SK-N-SH (cell line): ENCODE data around the gene OCA2. TPM values are rescaled to one million over a fixed set of nuclear protein-coding genes. Genes with fewer than 3 reads are reported as not detected.

ENCODE experiments used
- CTCF ChIA-PET: fragments of 300-600, 350-600 bp; formaldehyde crosslinking; extraction: SDS; loops from one replicate; lab custom pipeline; 2021; lab: Yijun Ruan, JAX
- POLR2A ChIA-PET: fragments of 350-600 bp; sonication (Branson Sonifier 250); formaldehyde crosslinking; extraction: SDS; loops from one replicate; lab custom pipeline; 2020; ENCODE audit warnings: antibody characterized with exemption, inconsistent platforms; lab: Yijun Ruan, JAX
- DNase-seq: peaks from one replicate; pipeline ENCODE4 v3.0.0; 2012
- H2AFZ ChIP-seq: fragments of 200-600 bp; sonication (generic); 2 replicates; pipeline ENCODE4 v1.8.1; 2016; ENCODE audit warnings: antibody characterized with exemption, mild to moderate bottlenecking, low read depth
- H3F3A ChIP-seq: fragments of 200-600 bp; sonication (generic); replicated peaks from 2 replicates; pipeline ENCODE3; 2016; ENCODE audit warnings: antibody characterized with exemption, mild to moderate bottlenecking; ENCODE audit not compliant: insufficient read depth
- H3K27ac ChIP-seq, 2 experiments: fragments of 200-500 bp in 1 of 2; fragments of 200-600 bp in 1 of 2; sonication (Bioruptor generic) in 1 of 2; sonication (generic), shearing (Covaris generic) in 1 of 2; 2 replicates each; pipeline versions ENCODE4 v1.5.1 to v1.6.1; 2014 to 2016; ENCODE audit warnings: low read depth in 2 of 2, inconsistent platforms in 1 of 2, low read length in 1 of 2, mild to moderate bottlenecking in 1 of 2, mixed read lengths in 1 of 2
- H3K27me3 ChIP-seq: fragments of 200-600 bp; sonication (generic), shearing (Covaris generic); 2 replicates; pipeline ENCODE4 v1.6.1; 2016; ENCODE audit warnings: mixed run types; ENCODE audit not compliant: insufficient read depth
- H3K36me3 ChIP-seq, 2 experiments: fragments of 200-500 bp in 1 of 2; fragments of 200-600 bp in 1 of 2; sonication (Bioruptor generic) in 1 of 2; sonication (generic) in 1 of 2; replicated peaks in 1 of 2; 2 replicates each; pipeline versions ENCODE3 to v1.5.1; 2014 to 2016; ENCODE audit warnings: low read length in 1 of 2, mild to moderate bottlenecking in 1 of 2; ENCODE audit not compliant: insufficient read depth in 2 of 2, control insufficient read depth in 1 of 2
- H3K4me1 ChIP-seq, 2 experiments: fragments of 200-500 bp in 1 of 2; fragments of 200-600 bp in 1 of 2; sonication (Bioruptor generic) in 1 of 2; sonication (generic), shearing (Covaris generic) in 1 of 2; 2 replicates each; pipeline versions ENCODE4 v1.5.1 to v1.6.1; 2014 to 2016; ENCODE audit warnings: low read depth in 1 of 2, low read length in 1 of 2, mixed run types in 1 of 2; ENCODE audit not compliant: insufficient read depth in 2 of 2, control insufficient read depth in 1 of 2
- H3K4me2 ChIP-seq: fragments of 200-600 bp; sonication (generic), shearing (Covaris generic); 2 replicates; pipeline ENCODE4 v1.6.1; 2017; ENCODE audit warnings: mixed run types
- H3K4me3 ChIP-seq, 2 experiments: fragments of 200-500 bp in 1 of 2; fragments of 200-600 bp in 1 of 2; sonication (Bioruptor generic) in 1 of 2; sonication (generic), shearing (Covaris generic) in 1 of 2; 2 replicates each; pipeline versions ENCODE4 v1.5.1 to v1.8.1; 2014 to 2016; ENCODE audit warnings: low read depth in 2 of 2, inconsistent platforms in 1 of 2, low read length in 1 of 2, mild to moderate bottlenecking in 1 of 2, mixed read lengths in 1 of 2, moderate library complexity in 1 of 2
- H3K79me2 ChIP-seq: fragments of 200-600 bp; sonication (generic); 2 replicates; pipeline ENCODE4 v1.8.1; 2017; ENCODE audit warnings: mild to moderate bottlenecking; ENCODE audit not compliant: insufficient read depth
- H3K9ac ChIP-seq: fragments of 200-600 bp; sonication (generic); 2 replicates; pipeline ENCODE4 v1.6.1; 2017; ENCODE audit warnings: mixed run types
- H3K9me2 ChIP-seq: fragments of 200-600 bp; sonication (generic); 2 replicates; pipeline ENCODE4 v1.6.1; 2017; ENCODE audit warnings: mixed run types
- H3K9me3 ChIP-seq: fragments of 200-600 bp; sonication (generic); 2 replicates; pipeline ENCODE4 v1.6.1; 2017; ENCODE audit warnings: mixed run types, mild to moderate bottlenecking, moderate library complexity
- H4K20me1 ChIP-seq: fragments of 200-600 bp; sonication (generic); 2 replicates; pipeline ENCODE4 v1.6.1; 2017; ENCODE audit warnings: mild to moderate bottlenecking, mixed run types; ENCODE audit not compliant: insufficient read depth
- CHD2 ChIP-seq: fragments of 150-350 bp; IDR thresholded peaks from 2 replicates; pipeline ENCODE4 v1.6.1; 2018; ENCODE audit warnings: low read length; ENCODE audit not compliant: partially characterized antibody
- ELF1 ChIP-seq: IDR thresholded peaks from 2 replicates; pipeline ENCODE4 v1.4.0; 2012
- EP300 ChIP-seq, 2 experiments: IDR thresholded peaks; 2 replicates each; pipeline versions ENCODE4 v1.4.0 to v1.6.1; 2012; ENCODE audit warnings: borderline replicate concordance in 1 of 2, low read depth in 1 of 2, low read length in 1 of 2
- FOSL2 ChIP-seq: IDR thresholded peaks from 2 replicates; pipeline ENCODE4 v1.4.0; 2012; ENCODE audit warnings: low read depth, mild to moderate bottlenecking, moderate library complexity, borderline replicate concordance
- FOXJ3 ChIP-seq: sonication (generic); formaldehyde crosslinking; IDR thresholded peaks from 2 replicates; pipeline ENCODE4 v1.5.1; 2020; ENCODE audit warnings: mild to moderate bottlenecking, missing genetic modification reagents
- FOXM1 ChIP-seq: IDR thresholded peaks from 2 replicates; pipeline ENCODE4 v1.4.0; 2012; ENCODE audit warnings: low read depth, mild to moderate bottlenecking
- GABPA ChIP-seq: IDR thresholded peaks from 2 replicates; pipeline ENCODE4 v1.4.0; 2012; ENCODE audit warnings: low read depth, mild to moderate bottlenecking
- JUND ChIP-seq: IDR thresholded peaks from 2 replicates; pipeline ENCODE4 v1.4.0; 2012
- MEF2A ChIP-seq: IDR thresholded peaks from 2 replicates; pipeline ENCODE4 v1.4.0; 2012; ENCODE audit warnings: low read depth, borderline replicate concordance
- NRF1 ChIP-seq: IDR thresholded peaks from 2 replicates; pipeline ENCODE4 v1.6.1; 2012; ENCODE audit warnings: low read depth, mild to moderate bottlenecking, low read length
- RXRA ChIP-seq: IDR thresholded peaks from 2 replicates; pipeline ENCODE4 v1.4.0; 2012; ENCODE audit warnings: low read depth, mild to moderate bottlenecking, borderline replicate concordance
- SIN3A ChIP-seq: IDR thresholded peaks from 2 replicates; pipeline ENCODE4 v1.6.1; 2012; ENCODE audit warnings: low read depth, mild to moderate bottlenecking, low read length, moderate library complexity, borderline replicate concordance
- SMC3 ChIP-seq: IDR thresholded peaks from 2 replicates; pipeline ENCODE4 v1.6.1; 2012; ENCODE audit warnings: low read depth, low read length, improper control_type of control experiment
- TCF12 ChIP-seq: IDR thresholded peaks from 2 replicates; pipeline ENCODE4 v1.4.0; 2012
- TEAD4 ChIP-seq: IDR thresholded peaks from 2 replicates; pipeline ENCODE4 v1.4.0; 2012; ENCODE audit warnings: mild to moderate bottlenecking, borderline replicate concordance; ENCODE audit not compliant: insufficient read depth
- YY1 ChIP-seq: IDR thresholded peaks from 2 replicates; pipeline ENCODE4 v1.4.0; 2012; ENCODE audit warnings: low read depth, mild to moderate bottlenecking
- WGBS: methylation state at CpG from one replicate; pipeline ENCODE4 v1.1.6; 2017; ENCODE audit warnings: low lambda C conversion rate; 5-methylcytosine and 5-hydroxymethylcytosine counted together
- polyA plus RNA-seq, 3 experiments: library from polyadenylated mRNA; depleted of rRNA; stranded (reverse); fragments of >200 nt; gene quantifications; 2 replicates each; pipeline ENCODE4 v1.2.3, GENCODE V29; 2012
- TF ChIP-seq, protein P1 (sequence below): fragments of 200-600 bp; sonication (generic); IDR thresholded peaks from 2 replicates; pipeline ENCODE4 v1.6.1; 2017; ENCODE audit warnings: antibody characterized with exemption, mild to moderate bottlenecking, moderate library complexity
- TF ChIP-seq, protein P2 (sequence below): fragments of 150-350 bp; IDR thresholded peaks from 2 replicates; pipeline ENCODE4 v1.6.1; 2016; ENCODE audit warnings: mild to moderate bottlenecking, low read depth, low read length
- TF ChIP-seq, protein P3 (sequence below): IDR thresholded peaks from 2 replicates; pipeline ENCODE4; 2012
- TF ChIP-seq, protein P4 (sequence below): IDR thresholded peaks from 2 replicates; pipeline ENCODE4 v1.4.0; 2012; ENCODE audit warnings: low read depth

The OCA2 gene
- polyA plus RNA-seq, 1 of the 3 experiments (the other 2 are of a cell fraction), result 0.16 TPM

DNA sequence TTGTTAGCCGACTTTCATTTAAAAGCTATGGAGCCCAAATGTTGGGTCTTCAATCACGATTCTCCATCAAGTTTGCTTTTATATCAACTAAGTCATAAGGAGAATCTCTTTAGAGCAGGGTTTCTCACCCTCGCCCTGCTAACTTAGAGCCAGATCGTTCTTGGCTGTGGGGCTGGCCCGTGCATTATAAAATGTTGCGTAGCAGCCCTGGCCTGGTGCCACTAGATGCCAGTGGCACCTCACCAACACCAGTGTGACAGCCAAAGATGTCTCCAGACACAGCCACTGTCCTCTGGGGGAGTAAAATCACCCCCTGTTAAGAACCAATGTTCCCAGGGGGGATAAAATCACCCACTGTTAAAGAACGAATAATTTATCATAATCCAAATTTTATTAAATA lies 226.1 kb downstream of the OCA2 start:
- TF ChIP-seq FOSL2 (no peak), RXRA (no peak), SIN3A (no peak), SMC3 (no peak), GABPA (no peak), FOXJ3 (CRISPR knock-in tag) (no peak), TEAD4 (no peak), CHD2 (no peak), TCF12 (no peak), ELF1 (no peak), MEF2A (no peak), JUND (no peak), FOXM1 (no peak), EP300 (IDR thresholded peaks at IDR 0.05; ENCODE audit: borderline replicate concordance in 1 of 2, low read depth in 1 of 2, low read length in 1 of 2) (no peak), YY1 (no peak), NRF1 (no peak)
- TF ChIP-seq, protein P1, sequence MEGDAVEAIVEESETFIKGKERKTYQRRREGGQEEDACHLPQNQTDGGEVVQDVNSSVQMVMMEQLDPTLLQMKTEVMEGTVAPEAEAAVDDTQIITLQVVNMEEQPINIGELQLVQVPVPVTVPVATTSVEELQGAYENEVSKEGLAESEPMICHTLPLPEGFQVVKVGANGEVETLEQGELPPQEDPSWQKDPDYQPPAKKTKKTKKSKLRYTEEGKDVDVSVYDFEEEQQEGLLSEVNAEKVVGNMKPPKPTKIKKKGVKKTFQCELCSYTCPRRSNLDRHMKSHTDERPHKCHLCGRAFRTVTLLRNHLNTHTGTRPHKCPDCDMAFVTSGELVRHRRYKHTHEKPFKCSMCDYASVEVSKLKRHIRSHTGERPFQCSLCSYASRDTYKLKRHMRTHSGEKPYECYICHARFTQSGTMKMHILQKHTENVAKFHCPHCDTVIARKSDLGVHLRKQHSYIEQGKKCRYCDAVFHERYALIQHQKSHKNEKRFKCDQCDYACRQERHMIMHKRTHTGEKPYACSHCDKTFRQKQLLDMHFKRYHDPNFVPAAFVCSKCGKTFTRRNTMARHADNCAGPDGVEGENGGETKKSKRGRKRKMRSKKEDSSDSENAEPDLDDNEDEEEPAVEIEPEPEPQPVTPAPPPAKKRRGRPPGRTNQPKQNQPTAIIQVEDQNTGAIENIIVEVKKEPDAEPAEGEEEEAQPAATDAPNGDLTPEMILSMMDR, result no peak
- TF ChIP-seq, protein P2, sequence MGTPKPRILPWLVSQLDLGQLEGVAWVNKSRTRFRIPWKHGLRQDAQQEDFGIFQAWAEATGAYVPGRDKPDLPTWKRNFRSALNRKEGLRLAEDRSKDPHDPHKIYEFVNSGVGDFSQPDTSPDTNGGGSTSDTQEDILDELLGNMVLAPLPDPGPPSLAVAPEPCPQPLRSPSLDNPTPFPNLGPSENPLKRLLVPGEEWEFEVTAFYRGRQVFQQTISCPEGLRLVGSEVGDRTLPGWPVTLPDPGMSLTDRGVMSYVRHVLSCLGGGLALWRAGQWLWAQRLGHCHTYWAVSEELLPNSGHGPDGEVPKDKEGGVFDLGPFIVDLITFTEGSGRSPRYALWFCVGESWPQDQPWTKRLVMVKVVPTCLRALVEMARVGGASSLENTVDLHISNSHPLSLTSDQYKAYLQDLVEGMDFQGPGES, result no peak
- TF ChIP-seq, protein P3, sequence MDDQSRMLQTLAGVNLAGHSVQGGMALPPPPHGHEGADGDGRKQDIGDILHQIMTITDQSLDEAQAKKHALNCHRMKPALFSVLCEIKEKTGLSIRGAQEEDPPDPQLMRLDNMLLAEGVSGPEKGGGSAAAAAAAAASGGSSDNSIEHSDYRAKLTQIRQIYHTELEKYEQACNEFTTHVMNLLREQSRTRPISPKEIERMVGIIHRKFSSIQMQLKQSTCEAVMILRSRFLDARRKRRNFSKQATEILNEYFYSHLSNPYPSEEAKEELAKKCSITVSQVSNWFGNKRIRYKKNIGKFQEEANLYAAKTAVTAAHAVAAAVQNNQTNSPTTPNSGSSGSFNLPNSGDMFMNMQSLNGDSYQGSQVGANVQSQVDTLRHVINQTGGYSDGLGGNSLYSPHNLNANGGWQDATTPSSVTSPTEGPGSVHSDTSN, result no peak
- TF ChIP-seq, protein P4, sequence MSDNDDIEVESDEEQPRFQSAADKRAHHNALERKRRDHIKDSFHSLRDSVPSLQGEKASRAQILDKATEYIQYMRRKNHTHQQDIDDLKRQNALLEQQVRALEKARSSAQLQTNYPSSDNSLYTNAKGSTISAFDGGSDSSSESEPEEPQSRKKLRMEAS, result no peak
- no peaks in the 10 kb centered on the region for H3K36me3 ChIP-seq
- CTCF ChIA-PET, result interaction anchor here (0.6 kb wide), 1 partner anchor 178 kb away, joined by 3 read pairs; no protein-coding TSS in a partner anchor
- H3K79me2 ChIP-seq, result no peaks in the 10 kb centered on the region
- no peak overlapping the region for H3K4me2 ChIP-seq
- peaks cover 0 to 6% of the 10 kb centered on the region in 2 experiments; a peak in 1 of 4 replicates for H3K4me1 ChIP-seq
- H4K20me1 ChIP-seq, result no peaks in the 10 kb centered on the region
- H3K9me3 ChIP-seq, result no peaks in the 10 kb centered on the region
- H3K27me3 ChIP-seq, result no peaks in the 10 kb centered on the region
- H3K9me2 ChIP-seq, result no peaks in the 10 kb centered on the region
- no peak overlapping the region for H3K27ac ChIP-seq
- POLR2A ChIA-PET, result no interaction called here
- no peak for DNase-seq
- 54% methylated on average over 7 of the region's 7 CpGs for WGBS
- no peak overlapping the region for H3K4me3 ChIP-seq
- H3K9ac ChIP-seq, result no peak overlapping the region
- H2AFZ ChIP-seq, result no peak overlapping the region
- H3F3A ChIP-seq, result no peaks in the 10 kb centered on the region
